GM12892 (cell line): ENCODE data around the gene UBD.

ENCODE experiments used
- POLR2A ChIP-seq: IDR thresholded peaks from 2 replicates; pipeline ENCODE4 v1.6.1; 2011; ENCODE audit warnings: low read depth, low read length, control low read depth
- POLR2AphosphoS5 ChIP-seq: IDR thresholded peaks from 2 replicates; pipeline ENCODE4 v1.6.1; 2011; ENCODE audit warnings: low read depth, low read length, control low read depth

DNA sequence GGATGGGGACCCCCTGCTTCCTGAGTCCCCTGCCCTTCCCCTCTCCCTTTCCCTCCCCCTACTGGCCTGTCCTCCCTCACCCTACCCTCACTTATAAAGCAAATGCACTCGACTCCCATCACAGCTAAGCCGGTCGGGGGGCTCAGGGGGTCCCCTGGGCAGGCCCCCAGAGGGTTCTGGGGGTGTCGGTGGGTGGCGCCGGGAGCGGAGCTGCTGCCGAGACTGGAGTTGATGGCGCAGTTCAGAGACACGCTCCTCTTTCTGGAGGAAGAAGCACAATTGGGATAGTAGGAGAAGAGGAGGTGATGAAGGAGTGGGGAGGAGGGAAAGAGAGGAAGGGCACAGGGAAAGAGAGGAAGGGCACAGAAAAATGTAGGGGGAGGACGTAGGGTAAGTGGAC, 43.9 kb upstream of the UBD start:
- TF ChIP-seq POLR2A (no peak), POLR2AphosphoS5 (no peak)
